ENCODE measurements around the gene OSBP2.

DNA sequence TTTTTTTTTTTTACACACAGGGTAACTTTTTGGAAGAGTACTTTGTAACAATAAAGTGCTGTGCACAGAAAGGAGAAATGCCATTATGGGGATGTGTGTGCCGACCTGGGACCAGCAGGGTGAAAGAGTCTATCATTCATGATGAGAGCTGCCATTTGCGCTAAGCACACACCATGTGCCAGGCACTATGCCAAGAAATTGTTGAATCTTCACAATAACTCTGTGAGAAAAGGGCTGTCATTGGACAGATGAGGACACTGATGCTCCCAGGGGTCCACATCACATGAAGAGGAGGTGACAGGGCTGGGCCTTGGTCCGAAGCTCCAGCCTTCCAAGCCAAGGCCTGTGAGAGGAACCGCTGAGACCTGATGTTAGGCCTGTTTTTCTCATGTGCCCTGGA is 32.6 kb upstream of the OSBP2 start:
- TF ChIP-seq, protein P1, sequence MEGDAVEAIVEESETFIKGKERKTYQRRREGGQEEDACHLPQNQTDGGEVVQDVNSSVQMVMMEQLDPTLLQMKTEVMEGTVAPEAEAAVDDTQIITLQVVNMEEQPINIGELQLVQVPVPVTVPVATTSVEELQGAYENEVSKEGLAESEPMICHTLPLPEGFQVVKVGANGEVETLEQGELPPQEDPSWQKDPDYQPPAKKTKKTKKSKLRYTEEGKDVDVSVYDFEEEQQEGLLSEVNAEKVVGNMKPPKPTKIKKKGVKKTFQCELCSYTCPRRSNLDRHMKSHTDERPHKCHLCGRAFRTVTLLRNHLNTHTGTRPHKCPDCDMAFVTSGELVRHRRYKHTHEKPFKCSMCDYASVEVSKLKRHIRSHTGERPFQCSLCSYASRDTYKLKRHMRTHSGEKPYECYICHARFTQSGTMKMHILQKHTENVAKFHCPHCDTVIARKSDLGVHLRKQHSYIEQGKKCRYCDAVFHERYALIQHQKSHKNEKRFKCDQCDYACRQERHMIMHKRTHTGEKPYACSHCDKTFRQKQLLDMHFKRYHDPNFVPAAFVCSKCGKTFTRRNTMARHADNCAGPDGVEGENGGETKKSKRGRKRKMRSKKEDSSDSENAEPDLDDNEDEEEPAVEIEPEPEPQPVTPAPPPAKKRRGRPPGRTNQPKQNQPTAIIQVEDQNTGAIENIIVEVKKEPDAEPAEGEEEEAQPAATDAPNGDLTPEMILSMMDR (IDR thresholded peaks at IDR 0.05; ENCODE audit: low read depth, low read length), result no peak
- no peak for TF ChIP-seq EZH2phosphoT487 (IDR thresholded peaks at IDR 0.05; ENCODE audit: low read depth)

All from OCI-LY3 (cell line).